DND-41 (cell line): Measurements from ENCODE around the gene UBLCP1.

Experiments
- CTCF ChIP-seq: IDR thresholded peaks from 2 replicates; pipeline ENCODE4 v1.5.1; 2012; ENCODE audit warnings: borderline replicate concordance, low read length, moderate library complexity, mild to moderate bottlenecking; ENCODE audit not compliant: poor library complexity, severe bottlenecking; ENCODE audit errors: extremely low read depth
- EZH2 ChIP-seq: IDR thresholded peaks from 3 replicates; pipeline ENCODE4 v1.6.1; 2012; ENCODE audit warnings: borderline replicate concordance, low read depth, mild to moderate bottlenecking, moderate library complexity, low read length, inconsistent platforms; ENCODE audit not compliant: severe bottlenecking

- no peak for TF ChIP-seq EZH2
- TF ChIP-seq CTCF, result no peak
Measured at GRCh38 chr5:159243385-159243784, 19.7 kb upstream of the UBLCP1 start.
